Measurements from ENCODE around the gene XRN2. TPM values are rescaled to one million over a fixed set of nuclear protein-coding genes. Genes with fewer than 3 reads are reported as not detected.
"Not testable (repeated sequence)": the region's sequence is repeated elsewhere in the genome, so short reads cannot be mapped to it uniquely, and the experiment has no call there.

XRN2 gene
- total RNA-seq, 1 donor from 2014 or later, result 76.6 TPM

DNA sequence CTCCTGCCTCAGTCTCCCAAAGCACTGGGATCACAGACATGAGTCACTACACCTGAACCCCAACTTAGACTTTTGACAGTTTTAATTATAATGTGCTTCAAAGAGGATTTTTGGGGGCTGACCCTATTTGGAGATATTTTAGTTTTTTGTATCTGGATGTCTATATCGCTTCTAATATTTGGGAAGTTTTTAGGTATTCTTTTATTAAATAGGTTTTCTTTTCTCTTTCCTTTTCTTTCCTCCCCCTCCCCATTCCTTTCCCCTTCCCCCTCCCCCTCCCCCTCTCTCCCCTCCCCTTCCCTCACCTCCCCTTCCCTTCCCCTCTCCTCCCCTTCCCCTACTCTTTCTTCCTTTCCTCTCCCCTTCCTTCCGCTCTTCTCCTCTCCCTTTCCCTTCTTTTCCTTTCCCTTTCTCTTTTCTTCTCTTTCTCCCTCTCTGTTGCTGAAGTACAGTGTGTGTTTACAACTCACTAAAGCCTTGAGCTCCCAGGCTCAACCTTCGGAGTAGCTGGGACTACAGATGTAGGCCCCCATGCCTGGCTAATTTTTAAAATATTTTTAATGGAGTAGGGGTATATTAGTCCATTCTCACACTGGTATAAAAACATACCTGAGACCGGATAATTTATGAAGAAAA, 118.6 kb downstream of the XRN2 start:
- peaks cover 24% of the 10 kb centered on the region for H3K27me3 Mint-ChIP-seq

DNA sequence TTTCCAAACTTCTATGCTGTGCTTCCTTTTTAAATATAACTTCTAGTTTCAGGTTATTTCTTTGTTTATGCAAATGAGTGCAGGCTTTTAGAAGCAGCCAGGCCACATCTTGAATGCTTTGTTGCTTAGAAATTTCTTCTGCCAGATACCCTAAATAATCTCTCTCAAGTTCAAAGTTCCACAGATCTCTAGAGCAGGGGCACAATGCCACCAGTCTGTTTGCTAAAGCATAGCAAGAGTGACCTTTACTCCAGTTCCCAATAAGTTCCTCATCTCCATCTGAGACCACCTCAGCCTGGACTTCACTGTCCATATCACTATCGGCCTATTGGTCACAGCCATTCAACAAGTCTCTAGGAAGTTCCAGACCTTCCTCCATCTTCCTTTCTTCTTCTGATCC, 120.6 kb downstream of the XRN2 start:
- not testable (repeated sequence) for H3K27me3 Mint-ChIP-seq; DNase-seq (ENCODE audit: extremely low spot score, unreplicated experiment); H3K4me3 Mint-ChIP-seq; H3K36me3 Mint-ChIP-seq; H3K27ac Mint-ChIP-seq; H3K9me3 Mint-ChIP-seq; H3K4me1 Mint-ChIP-seq (ENCODE audit: unreplicated experiment)

More for the DNA sequence above, 118.6 kb downstream of the XRN2 start:
- Mint-ChIP-seq H3K4me1 (ENCODE audit: unreplicated experiment) (no peaks in the 10 kb centered on the region), H3K27ac (no peak overlapping the region), H3K36me3 (no peaks in the 10 kb centered on the region), H3K4me3 (no peak overlapping the region), H3K9me3 (no peaks in the 10 kb centered on the region)
- no peak for TF ChIP-seq CTCF (conservative IDR thresholded peaks at IDR 0.05)
- DNase-seq (ENCODE audit: extremely low spot score, unreplicated experiment), result no peak

GRCh38 chr20:21424846-21425245, 121.7 kb downstream of the XRN2 start:
- TF ChIP-seq CTCF (conservative IDR thresholded peaks at IDR 0.05), result no peak
- Mint-ChIP-seq H3K27me3 (peaks cover 11% of the 10 kb centered on the region), H3K36me3 (no peaks in the 10 kb centered on the region), H3K4me3 (no peak overlapping the region), H3K27ac (no peak overlapping the region), H3K9me3 (no peaks in the 10 kb centered on the region), H3K4me1 (ENCODE audit: unreplicated experiment) (no peaks in the 10 kb centered on the region)
- DNase-seq (ENCODE audit: extremely low spot score, unreplicated experiment), result no peak

DNA sequence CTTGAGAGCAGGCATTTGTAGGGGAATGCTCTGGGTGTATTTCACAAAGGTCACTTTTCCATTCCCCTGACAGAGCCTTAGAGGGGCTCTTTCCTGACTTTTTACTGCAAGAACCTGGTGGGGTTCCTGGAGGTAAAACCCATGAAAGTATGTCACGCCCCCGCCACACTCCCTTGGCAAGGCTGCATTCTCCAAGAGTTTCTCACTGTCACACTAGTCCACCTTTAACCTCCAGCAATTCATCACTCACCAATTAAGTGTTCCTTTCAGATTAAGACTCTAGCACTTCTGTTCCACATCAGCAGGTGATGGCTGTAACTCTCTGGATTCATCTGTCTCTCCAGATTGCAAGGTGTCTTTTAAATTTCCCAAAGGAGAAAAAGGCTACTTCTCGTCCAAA, 126.9 kb downstream of the XRN2 start:
- no peaks in the 10 kb centered on the region for H3K36me3 Mint-ChIP-seq
- no peaks in the 10 kb centered on the region for H3K9me3 Mint-ChIP-seq
- peaks cover 36% of the 10 kb centered on the region for H3K27me3 Mint-ChIP-seq
- no peak overlapping the region for H3K27ac Mint-ChIP-seq
- no peak for DNase-seq (ENCODE audit: extremely low spot score, unreplicated experiment)
- no peak for TF ChIP-seq CTCF (conservative IDR thresholded peaks at IDR 0.05)
- no peak overlapping the region for H3K4me3 Mint-ChIP-seq
- no peaks in the 10 kb centered on the region for H3K4me1 Mint-ChIP-seq (ENCODE audit: unreplicated experiment)

DNA sequence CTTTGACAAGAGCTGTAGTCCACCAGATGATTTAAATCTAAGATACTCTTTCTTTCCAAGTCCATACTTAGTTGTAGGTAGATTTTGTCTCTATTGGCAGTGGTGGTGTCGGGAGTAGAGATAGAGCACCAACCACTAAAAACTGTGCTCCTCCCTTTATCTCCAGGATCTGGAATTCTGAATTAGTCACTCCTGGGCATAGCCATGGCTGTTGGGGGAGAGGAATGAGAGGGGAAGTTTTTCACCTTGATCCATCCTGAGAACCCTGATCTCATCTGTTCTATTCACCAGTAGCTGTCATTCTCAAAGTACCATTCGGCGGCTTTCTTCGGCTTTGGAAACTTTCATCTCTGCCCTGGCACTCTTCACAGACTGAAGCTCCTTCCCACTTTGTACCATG, 129.8 kb downstream of the XRN2 start:
- H3K27me3 Mint-ChIP-seq, result peaks cover 45% of the 10 kb centered on the region
- H3K4me1 Mint-ChIP-seq (ENCODE audit: unreplicated experiment), result no peaks in the 10 kb centered on the region
- no peak for TF ChIP-seq CTCF (conservative IDR thresholded peaks at IDR 0.05)
- no peak overlapping the region for H3K4me3 Mint-ChIP-seq
- no peak overlapping the region for H3K27ac Mint-ChIP-seq
- DNase-seq (ENCODE audit: extremely low spot score, unreplicated experiment), result no peak
- no peaks in the 10 kb centered on the region for H3K36me3 Mint-ChIP-seq
- no peaks in the 10 kb centered on the region for H3K9me3 Mint-ChIP-seq

DNA sequence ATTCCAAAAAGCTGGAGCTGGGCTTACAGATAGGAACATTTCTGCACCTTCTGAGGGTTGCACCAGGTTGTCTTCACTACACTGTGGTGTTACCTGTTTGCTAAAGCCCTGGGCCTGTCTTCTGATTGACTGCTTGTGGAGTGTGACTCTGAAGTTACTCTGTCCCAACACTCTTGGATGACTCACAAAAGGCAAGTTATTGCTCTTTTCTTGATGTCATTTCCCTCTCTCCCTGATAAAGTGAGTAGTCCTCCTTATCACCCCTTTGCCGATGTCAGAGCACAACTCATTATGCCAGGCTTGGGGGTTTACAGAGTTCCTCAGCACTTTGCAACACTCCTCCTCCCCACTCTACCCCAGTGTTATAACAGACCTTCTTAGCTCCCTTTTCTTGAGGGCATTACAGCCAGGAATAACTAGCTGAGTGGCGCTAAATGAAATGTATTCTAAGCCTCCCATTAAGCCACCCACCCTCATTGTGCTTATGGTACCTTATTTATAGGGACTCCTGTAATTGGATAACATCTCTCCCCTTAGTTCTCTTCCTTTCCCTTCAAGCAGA, 130.3 kb downstream of the XRN2 start:
- TF ChIP-seq CTCF (conservative IDR thresholded peaks at IDR 0.05), result no peak
- Mint-ChIP-seq H3K4me1 (ENCODE audit: unreplicated experiment) (no peaks in the 10 kb centered on the region), H3K27me3 (peaks cover 45% of the 10 kb centered on the region), H3K27ac (no peak overlapping the region), H3K4me3 (no peak overlapping the region), H3K36me3 (no peaks in the 10 kb centered on the region), H3K9me3 (no peaks in the 10 kb centered on the region)
- no peak for DNase-seq (ENCODE audit: extremely low spot score, unreplicated experiment)

All from type B pancreatic cell (in vitro differentiated cells).